ENCODE results near the gene SNAI3.

The SNAI3 gene

DNA sequence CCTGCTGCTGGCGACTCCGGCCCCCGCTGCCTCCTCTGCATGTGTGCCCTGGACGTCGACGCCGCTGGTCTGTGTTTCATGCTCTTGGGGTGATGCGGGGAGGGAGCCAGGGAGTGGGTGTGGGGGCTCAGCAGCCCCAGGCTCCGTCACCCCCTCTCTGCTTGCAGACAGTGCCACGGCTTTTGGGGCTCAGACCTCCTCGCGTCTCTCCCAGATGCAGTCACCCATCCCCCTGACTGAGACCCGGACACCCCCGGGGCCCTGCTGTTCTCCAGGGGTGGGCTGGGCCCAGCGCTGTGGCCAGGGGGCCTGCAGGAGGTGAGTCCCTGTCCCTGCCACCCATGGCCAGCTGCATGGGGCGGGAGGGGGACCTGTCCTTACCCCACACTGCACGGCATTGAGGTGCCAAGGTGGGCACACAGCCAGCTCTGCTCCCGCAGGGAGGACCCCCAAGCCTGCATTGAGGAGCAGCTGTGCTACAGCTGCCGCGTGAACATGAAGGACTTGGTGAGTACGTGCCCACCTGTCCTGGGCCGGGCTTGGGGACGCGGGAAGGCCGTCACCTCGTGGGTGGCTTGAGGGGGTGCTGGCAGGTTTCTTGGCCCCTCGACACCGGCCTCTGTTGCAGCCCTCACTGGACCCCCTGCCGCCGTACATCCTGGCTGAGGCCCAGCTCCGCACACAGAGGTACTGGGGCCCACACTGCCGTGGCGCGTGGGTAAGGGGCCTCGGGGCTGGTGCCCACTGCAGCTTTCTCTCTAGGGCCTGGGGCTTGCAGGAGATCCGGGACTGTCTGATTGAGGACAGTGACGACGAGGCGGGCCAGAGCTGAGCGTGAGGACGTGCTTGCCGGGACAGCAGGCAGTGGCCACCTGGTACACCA, 28.4 kb upstream of the SNAI3 start:
- Histone ChIP-seq H3K79me2 (ENCODE audit: insufficient read depth, low read length) (no peaks in the 10 kb centered on the region), H3K9me2 (replicated peaks; ENCODE audit: insufficient read depth, low read length) (no peaks in the 10 kb centered on the region), H3K9ac (ENCODE audit: low read length) (no peak overlapping the region), H3K36me3 (ENCODE audit: low read length) (no peaks in the 10 kb centered on the region), H4K20me1 (ENCODE audit: low read depth, low read length) (no peaks in the 10 kb centered on the region), H3K27ac (ENCODE audit: low read depth, low read length) (no peak overlapping the region), H3K4me3 (ENCODE audit: insufficient read depth, low read length, poor library complexity, severe bottlenecking) (no peak overlapping the region), H3F3A (ENCODE audit: insufficient read depth) (no peaks in the 10 kb centered on the region), H3K27me3 (ENCODE audit: low read length) (no peaks in the 10 kb centered on the region), H3K9me3 (ENCODE audit: insufficient read depth, low read length) (no peaks in the 10 kb centered on the region), H2AFZ (ENCODE audit: low read depth, low read length, severe bottlenecking) (no peak overlapping the region), H3K4me2 (ENCODE audit: low read depth, low read length, poor library complexity, severe bottlenecking) (no peak overlapping the region)
- no peak for TF ChIP-seq EZH2phosphoT487 (conservative IDR thresholded peaks at IDR 0.05; ENCODE audit: low read length)

DNA sequence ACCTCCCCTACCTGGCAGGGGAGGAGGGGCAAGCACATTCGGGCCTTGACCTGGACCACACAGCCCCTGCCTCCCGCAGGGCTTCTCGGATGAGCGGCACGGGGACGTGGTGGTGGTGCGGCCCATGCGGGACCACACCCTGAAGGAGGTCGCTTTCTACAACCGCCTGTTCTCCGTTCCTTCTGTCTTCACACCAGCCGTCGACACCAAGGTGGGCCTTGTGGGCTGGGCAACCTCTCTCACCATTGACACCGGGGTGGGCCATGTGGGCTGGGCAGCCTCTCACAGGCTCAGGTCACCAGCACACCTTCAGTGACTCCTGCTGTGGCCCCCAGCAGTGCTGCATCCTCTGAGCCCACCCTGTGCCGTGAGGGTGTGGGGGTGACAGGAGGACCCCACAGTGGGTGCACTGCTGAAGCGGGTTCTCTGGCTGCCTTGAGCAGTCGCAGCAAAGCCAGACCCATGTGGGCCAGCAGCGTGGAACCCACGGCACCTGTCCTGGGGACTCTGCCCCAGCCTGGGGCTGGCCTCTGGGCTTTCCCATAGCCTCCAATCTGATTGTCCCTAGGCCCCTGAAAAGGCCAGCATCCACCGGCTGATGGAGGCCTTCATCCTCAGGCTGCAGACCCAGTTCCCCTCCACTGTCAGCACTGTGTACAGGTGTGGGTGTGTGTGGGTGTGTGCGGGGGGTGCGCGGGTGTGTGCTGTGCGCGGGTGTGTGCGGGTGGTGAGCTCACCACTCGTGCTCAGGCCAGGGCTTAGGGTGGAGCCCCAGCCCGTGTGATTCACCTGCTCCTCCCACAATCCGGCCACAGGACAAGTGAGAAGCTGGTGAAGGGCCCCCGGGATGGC, 27.5 kb upstream of the SNAI3 start:
- no peaks in the 10 kb centered on the region for H3K9me3 ChIP-seq (ENCODE audit: insufficient read depth, low read length)
- H3F3A ChIP-seq (ENCODE audit: insufficient read depth): no peaks in the 10 kb centered on the region
- no peaks in the 10 kb centered on the region for H3K27me3 ChIP-seq (ENCODE audit: low read length)
- H4K20me1 ChIP-seq (ENCODE audit: low read depth, low read length): no peaks in the 10 kb centered on the region
- no peak overlapping the region for H2AFZ ChIP-seq (ENCODE audit: low read depth, low read length, severe bottlenecking)
- no peaks in the 10 kb centered on the region for H3K79me2 ChIP-seq (ENCODE audit: insufficient read depth, low read length)
- H3K27ac ChIP-seq (ENCODE audit: low read depth, low read length): no peak overlapping the region
- no peak overlapping the region for H3K4me2 ChIP-seq (ENCODE audit: low read depth, low read length, poor library complexity, severe bottlenecking)
- H3K36me3 ChIP-seq (ENCODE audit: low read length): no peaks in the 10 kb centered on the region
- TF ChIP-seq EZH2phosphoT487 (conservative IDR thresholded peaks at IDR 0.05; ENCODE audit: low read length): no peak
- no peak for TF ChIP-seq CTCF (IDR thresholded peaks at IDR 0.05; ENCODE audit: insufficient read depth, low read length, poor library complexity, severe bottlenecking)
- H3K9ac ChIP-seq (ENCODE audit: low read length): no peak overlapping the region
- no peaks in the 10 kb centered on the region for H3K9me2 ChIP-seq (replicated peaks; ENCODE audit: insufficient read depth, low read length)
- no peak overlapping the region for H3K4me3 ChIP-seq (ENCODE audit: insufficient read depth, low read length, poor library complexity, severe bottlenecking)

DNA sequence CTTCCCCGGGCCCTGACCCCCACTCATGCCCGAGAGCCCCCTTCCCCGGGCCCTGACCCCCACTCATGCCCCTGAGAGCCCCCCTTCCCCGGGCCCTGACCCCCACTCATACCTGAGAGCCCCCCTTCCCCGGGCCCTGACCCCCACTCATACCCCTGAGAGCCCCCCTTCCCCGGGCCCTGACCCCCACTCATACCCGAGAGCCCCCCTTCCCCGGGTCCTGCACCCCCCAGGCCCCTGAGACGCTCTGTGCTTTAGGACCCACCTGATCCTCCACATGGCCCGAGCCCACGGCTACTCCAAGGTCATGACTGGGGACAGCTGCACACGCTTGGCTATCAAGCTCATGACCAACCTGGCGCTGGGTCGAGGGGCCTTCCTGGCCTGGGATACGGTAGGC, 26.7 kb upstream of the SNAI3 start:
- Histone ChIP-seq H4K20me1 (ENCODE audit: low read depth, low read length) (no peaks in the 10 kb centered on the region), H3K4me2 (ENCODE audit: low read depth, low read length, poor library complexity, severe bottlenecking) (no peak overlapping the region), H2AFZ (ENCODE audit: low read depth, low read length, severe bottlenecking) (no peak overlapping the region), H3K9ac (ENCODE audit: low read length) (no peak overlapping the region), H3K4me3 (ENCODE audit: insufficient read depth, low read length, poor library complexity, severe bottlenecking) (no peak overlapping the region), H3K27ac (ENCODE audit: low read depth, low read length) (no peak overlapping the region), H3K27me3 (ENCODE audit: low read length) (no peaks in the 10 kb centered on the region), H3F3A (ENCODE audit: insufficient read depth) (no peaks in the 10 kb centered on the region), H3K9me3 (ENCODE audit: insufficient read depth, low read length) (no peaks in the 10 kb centered on the region), H3K36me3 (ENCODE audit: low read length) (no peaks in the 10 kb centered on the region), H3K9me2 (replicated peaks; ENCODE audit: insufficient read depth, low read length) (no peaks in the 10 kb centered on the region), H3K79me2 (ENCODE audit: insufficient read depth, low read length) (0 out of 2 replicates have a peak, but pooled peaks cover 7% of the 10 kb centered on the region)
- no peak for TF ChIP-seq CTCF (IDR thresholded peaks at IDR 0.05; ENCODE audit: insufficient read depth, low read length, poor library complexity, severe bottlenecking)
- TF ChIP-seq EZH2phosphoT487 (conservative IDR thresholded peaks at IDR 0.05; ENCODE audit: low read length): no peak

Measured in SU-DHL-6 (cell line).